ENCODE results near the gene QSOX1.
A peak's percentile ranks its signal among the peaks of the same experiment; 100 is the strongest.

QSOX1 gene

DNA sequence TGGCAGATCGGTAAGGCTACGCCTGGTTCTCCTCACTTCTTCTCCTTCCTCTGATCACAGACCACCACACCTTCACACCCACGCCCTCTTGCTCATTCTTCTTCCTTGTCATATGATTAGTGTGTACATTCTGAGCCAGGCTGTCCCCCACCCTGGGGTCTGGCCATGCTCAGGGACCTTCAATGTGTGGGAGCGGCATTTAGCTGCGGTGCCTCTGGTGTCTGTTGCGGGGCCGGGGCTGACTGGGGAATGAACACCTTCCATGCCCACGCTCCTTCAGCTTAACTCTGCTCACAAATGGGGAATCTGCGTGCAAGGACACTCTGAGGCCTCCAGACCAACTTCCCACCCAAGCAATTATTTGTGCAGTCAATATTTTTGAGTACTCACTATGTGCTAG is 29.4 kb downstream of the QSOX1 start:
- DNase-seq (ENCODE audit: insufficient read length, low spot score) (no peak), FAIRE-seq (no peak)
- no peak for TF ChIP-seq PAX5 (IDR thresholded peaks at IDR 0.05; ENCODE audit: insufficient read depth, low read length, severe bottlenecking)
- no peak for TF ChIP-seq TAF1 (IDR thresholded peaks at IDR 0.05; ENCODE audit: low read depth, low read length)
- no peak for TF ChIP-seq POLR2AphosphoS5 (IDR thresholded peaks at IDR 0.05; ENCODE audit: low read depth, low read length)
- TF ChIP-seq SPI1 (IDR thresholded peaks at IDR 0.05; ENCODE audit: low read depth, low read length): no peak
- TF ChIP-seq POLR2A (IDR thresholded peaks at IDR 0.05; ENCODE audit: low read depth, low read length): no peak
- no peak for TF ChIP-seq POU2F2 (IDR thresholded peaks at IDR 0.05; ENCODE audit: low read depth, low read length)

DNA sequence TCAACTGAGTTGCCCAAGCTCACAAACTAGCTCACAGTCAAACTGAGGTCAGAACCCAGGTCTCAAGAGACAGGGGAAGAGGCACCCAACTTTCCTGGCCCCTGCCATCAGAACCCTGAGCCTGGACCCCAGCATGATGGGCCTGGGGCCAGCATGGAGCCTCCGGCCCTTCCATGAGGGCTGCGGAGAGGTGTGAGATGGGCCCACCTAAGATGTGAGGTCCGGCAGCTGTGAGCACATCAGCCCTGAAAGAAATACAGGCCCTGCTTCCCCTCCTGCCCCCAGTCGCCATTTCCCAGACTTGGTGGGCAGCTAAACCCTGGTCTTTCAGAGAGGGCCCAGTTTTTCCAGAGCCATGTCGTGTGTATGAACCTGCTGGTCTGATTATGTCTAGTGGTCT is 30.6 kb downstream of the QSOX1 start:
- no peak for DNase-seq (ENCODE audit: insufficient read length, low spot score)
- TF ChIP-seq POLR2A (IDR thresholded peaks at IDR 0.05; ENCODE audit: low read depth, low read length) (no peak), TAF1 (IDR thresholded peaks at IDR 0.05; ENCODE audit: low read depth, low read length) (no peak), POLR2AphosphoS5 (IDR thresholded peaks at IDR 0.05; ENCODE audit: low read depth, low read length) (no peak), SPI1 (IDR thresholded peaks at IDR 0.05; ENCODE audit: low read depth, low read length) (no peak)
- FAIRE-seq: no peak

- DNase-seq (ENCODE audit: insufficient read length, low spot score) (no peak), FAIRE-seq (no peak)
- TF ChIP-seq PAX5 (IDR thresholded peaks at IDR 0.05; ENCODE audit: insufficient read depth, low read length, severe bottlenecking) (no peak), POLR2AphosphoS5 (IDR thresholded peaks at IDR 0.05; ENCODE audit: low read depth, low read length) (no peak), POLR2A (IDR thresholded peaks at IDR 0.05; ENCODE audit: low read depth, low read length) (no peak), TAF1 (IDR thresholded peaks at IDR 0.05; ENCODE audit: low read depth, low read length) (no peak), POU2F2 (IDR thresholded peaks at IDR 0.05; ENCODE audit: low read depth, low read length) (no peak), SPI1 (IDR thresholded peaks at IDR 0.05; ENCODE audit: low read depth, low read length) (no peak)
These were observed 31.4 kb downstream of the QSOX1 start for GRCh38 chr1:180185971-180186645.

DNA sequence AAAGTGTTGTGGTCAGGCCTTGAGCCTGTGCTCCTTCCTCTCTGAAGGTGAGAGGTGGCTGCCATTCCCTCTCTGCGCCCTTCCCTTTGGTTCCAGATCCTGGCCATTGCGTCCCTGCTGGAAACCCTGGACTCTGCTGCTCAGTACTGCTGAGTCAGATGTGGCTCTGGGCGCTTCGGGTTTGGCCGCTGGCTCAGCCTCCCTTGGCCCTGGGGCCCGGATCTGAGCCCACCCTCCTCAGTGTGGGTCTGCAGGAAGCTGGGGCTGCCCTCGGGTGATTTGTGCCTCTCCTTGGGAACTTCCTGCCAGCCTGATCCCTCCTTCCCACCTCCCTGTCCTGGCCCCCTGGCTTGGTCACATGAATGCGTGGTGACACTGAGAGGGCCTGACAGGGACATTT is 32.2 kb downstream of the QSOX1 start:
- no peak for TF ChIP-seq POLR2A (IDR thresholded peaks at IDR 0.05; ENCODE audit: low read depth, low read length)
- DNase-seq (ENCODE audit: insufficient read length, low spot score) (no peak), FAIRE-seq (no peak)

GRCh38 chr1:180187626-180188025 is 33.0 kb downstream of the QSOX1 start:
- no peak for DNase-seq (ENCODE audit: insufficient read length, low spot score)

GRCh38 chr1:180188091-180188506 is 33.4 kb downstream of the QSOX1 start:
- peak; percentile 43 for FAIRE-seq
- DNase-seq (ENCODE audit: insufficient read length, low spot score): peak; percentile 50
- TF ChIP-seq SPI1 (IDR thresholded peaks at IDR 0.05; ENCODE audit: low read depth, low read length) (no peak), POLR2A (IDR thresholded peaks at IDR 0.05; ENCODE audit: low read depth, low read length) (no peak), POU2F2 (IDR thresholded peaks at IDR 0.05; ENCODE audit: low read depth, low read length) (no peak), POLR2AphosphoS5 (IDR thresholded peaks at IDR 0.05; ENCODE audit: low read depth, low read length) (no peak), PAX5 (IDR thresholded peaks at IDR 0.05; ENCODE audit: insufficient read depth, low read length, severe bottlenecking) (no peak), TAF1 (IDR thresholded peaks at IDR 0.05; ENCODE audit: low read depth, low read length) (no peak)

More at GRCh38 chr1:180187626-180188025, 33.0 kb downstream of the QSOX1 start:
- FAIRE-seq: no peak
- TF ChIP-seq SPI1 (IDR thresholded peaks at IDR 0.05; ENCODE audit: low read depth, low read length) (no peak), POU2F2 (IDR thresholded peaks at IDR 0.05; ENCODE audit: low read depth, low read length) (no peak), POLR2AphosphoS5 (IDR thresholded peaks at IDR 0.05; ENCODE audit: low read depth, low read length) (no peak), POLR2A (IDR thresholded peaks at IDR 0.05; ENCODE audit: low read depth, low read length) (no peak), TAF1 (IDR thresholded peaks at IDR 0.05; ENCODE audit: low read depth, low read length) (no peak), PAX5 (IDR thresholded peaks at IDR 0.05; ENCODE audit: insufficient read depth, low read length, severe bottlenecking) (no peak)

GRCh38 chr1:180188684-180189175 is 34.1 kb downstream of the QSOX1 start:
- TF ChIP-seq POU2F2 (IDR thresholded peaks at IDR 0.05; ENCODE audit: low read depth, low read length): no peak
- no peak for TF ChIP-seq POLR2A (IDR thresholded peaks at IDR 0.05; ENCODE audit: low read depth, low read length)
- TF ChIP-seq POLR2AphosphoS5 (IDR thresholded peaks at IDR 0.05; ENCODE audit: low read depth, low read length): no peak
- TF ChIP-seq TAF1 (IDR thresholded peaks at IDR 0.05; ENCODE audit: low read depth, low read length): no peak
- TF ChIP-seq PAX5 (IDR thresholded peaks at IDR 0.05; ENCODE audit: insufficient read depth, low read length, severe bottlenecking): no peak
- no peak for TF ChIP-seq SPI1 (IDR thresholded peaks at IDR 0.05; ENCODE audit: low read depth, low read length)
- FAIRE-seq (no peak), DNase-seq (ENCODE audit: insufficient read length, low spot score) (no peak)

DNA sequence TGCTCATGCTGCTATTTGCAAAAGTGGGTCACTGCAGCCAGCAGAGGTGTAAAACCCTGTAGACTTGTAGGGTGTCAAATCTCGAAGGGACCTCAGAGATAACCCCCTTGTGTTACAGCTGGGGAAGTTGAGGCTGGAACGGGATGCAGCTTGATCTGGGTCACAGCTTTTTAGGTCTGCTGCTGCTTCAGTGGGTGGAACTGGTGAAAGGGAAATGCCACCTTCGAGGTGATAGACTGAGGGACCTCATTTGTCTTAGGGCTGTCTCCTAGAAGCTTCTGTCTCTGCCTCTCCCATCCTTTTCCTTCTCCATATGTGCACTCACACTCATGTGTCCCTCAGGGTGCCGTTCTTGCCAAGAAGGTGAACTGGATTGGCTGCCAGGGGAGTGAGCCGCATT is 35.4 kb downstream of the QSOX1 start:
- DNase-seq (ENCODE audit: insufficient read length, low spot score) (no peak), FAIRE-seq (no peak)
- no peak for TF ChIP-seq PAX5 (IDR thresholded peaks at IDR 0.05; ENCODE audit: insufficient read depth, low read length, severe bottlenecking)
- no peak for TF ChIP-seq TAF1 (IDR thresholded peaks at IDR 0.05; ENCODE audit: low read depth, low read length)
- TF ChIP-seq POU2F2 (IDR thresholded peaks at IDR 0.05; ENCODE audit: low read depth, low read length): no peak
- no peak for TF ChIP-seq SPI1 (IDR thresholded peaks at IDR 0.05; ENCODE audit: low read depth, low read length)
- no peak for TF ChIP-seq POLR2AphosphoS5 (IDR thresholded peaks at IDR 0.05; ENCODE audit: low read depth, low read length)
- TF ChIP-seq POLR2A (IDR thresholded peaks at IDR 0.05; ENCODE audit: low read depth, low read length): no peak

DNA sequence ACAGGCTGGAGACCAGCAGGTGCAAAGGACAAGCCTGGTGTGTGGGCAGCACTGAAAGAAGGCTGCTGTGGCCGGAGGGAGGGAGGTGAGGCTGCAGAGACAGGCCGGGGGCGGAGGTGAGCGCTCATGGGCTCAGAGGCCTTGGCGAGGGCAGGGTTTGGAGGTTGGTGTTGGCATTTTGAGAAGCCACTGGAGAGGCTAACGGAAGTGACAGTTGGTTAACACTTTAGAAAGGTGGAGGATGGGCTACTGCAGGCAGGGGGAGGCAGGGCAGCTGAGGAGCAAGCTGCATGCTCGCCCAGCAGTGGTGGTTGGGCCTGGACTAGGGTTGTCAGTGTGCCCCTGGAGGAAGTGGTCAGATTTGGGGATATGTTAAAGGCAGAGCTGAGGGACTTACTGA is 37.5 kb downstream of the QSOX1 start:
- TF ChIP-seq SPI1 (IDR thresholded peaks at IDR 0.05; ENCODE audit: low read depth, low read length) (no peak), TAF1 (IDR thresholded peaks at IDR 0.05; ENCODE audit: low read depth, low read length) (no peak)
- DNase-seq (ENCODE audit: insufficient read length, low spot score) (no peak), FAIRE-seq (no peak)
